ENCODE data around the gene TMEM269. TPM values are rescaled to one million over a fixed set of nuclear protein-coding genes. Genes with fewer than 3 reads are reported as not detected.

TMEM269 gene
- total RNA-seq, 1 donor = under 0.01 TPM

GRCh38 chr1:42820813-42821212 is 36.0 kb downstream of the TMEM269 start:
- TF ChIP-seq CTCF (IDR thresholded peaks at IDR 0.05; ENCODE audit: extremely low read depth, low read depth, low read length) = no peak
- Histone ChIP-seq H3K9me3 (ENCODE audit: low read depth, low read length) (no peaks in the 10 kb centered on the region), H3K4me3 (ENCODE audit: insufficient read depth, low read length) (no peak overlapping the region)

DNA sequence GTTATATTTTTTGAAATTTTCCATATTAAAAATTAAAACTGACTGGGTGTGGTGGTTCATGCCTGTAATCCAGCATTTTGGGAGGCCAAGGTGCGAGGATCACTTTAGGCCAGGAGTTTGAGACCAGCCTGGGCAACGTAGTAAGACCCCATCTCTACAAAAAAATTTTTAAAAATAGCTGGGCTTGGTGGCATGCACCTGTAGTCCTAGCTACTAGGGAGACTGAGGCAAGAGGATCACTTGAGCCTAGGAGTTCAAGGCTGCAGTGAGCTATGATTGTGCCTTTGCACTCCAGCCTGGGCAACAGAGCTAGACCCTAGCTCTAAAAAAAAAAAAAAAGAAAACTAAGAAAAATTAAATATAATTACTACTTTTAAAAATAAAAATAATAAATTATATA is 36.9 kb downstream of the TMEM269 start:
- H3K4me3 ChIP-seq (ENCODE audit: insufficient read depth, low read length) = no peak overlapping the region
- no peak for DNase-seq (ENCODE audit: insufficient read length, low spot score, missing footprints)
- H3K27ac ChIP-seq (ENCODE audit: low read depth, low read length) = no peak overlapping the region
- no peaks in the 10 kb centered on the region for H3K27me3 ChIP-seq (ENCODE audit: insufficient read depth, low read length)
- no peaks in the 10 kb centered on the region for H4K20me1 ChIP-seq (ENCODE audit: insufficient read depth, low read length)
- H3K36me3 ChIP-seq (ENCODE audit: insufficient read depth, low read length) = no peaks in the 10 kb centered on the region
- peaks cover 18% of the 10 kb centered on the region for H3K79me2 ChIP-seq (ENCODE audit: insufficient read depth, low read length)
- H3K4me1 ChIP-seq (ENCODE audit: insufficient read depth, low read length) = peaks cover 11% of the 10 kb centered on the region
- no peak for TF ChIP-seq CTCF (IDR thresholded peaks at IDR 0.05; ENCODE audit: extremely low read depth, low read depth, low read length)
- H2AFZ ChIP-seq (ENCODE audit: low read length) = no peak overlapping the region
- H3K4me2 ChIP-seq (ENCODE audit: insufficient read depth, low read length) = no peak overlapping the region
- H3K9me3 ChIP-seq (ENCODE audit: low read depth, low read length) = no peaks in the 10 kb centered on the region

More at GRCh38 chr1:42820813-42821212, 36.0 kb downstream of the TMEM269 start:
- DNase-seq (ENCODE audit: insufficient read length, low spot score, missing footprints) = no peak
- Histone ChIP-seq H3K27ac (ENCODE audit: low read depth, low read length) (no peak overlapping the region), H3K4me2 (ENCODE audit: insufficient read depth, low read length) (no peak overlapping the region), H3K27me3 (ENCODE audit: insufficient read depth, low read length) (no peaks in the 10 kb centered on the region), H3K79me2 (ENCODE audit: insufficient read depth, low read length) (peaks cover 18% of the 10 kb centered on the region), H3K4me1 (ENCODE audit: insufficient read depth, low read length) (peaks cover 20% of the 10 kb centered on the region), H3K36me3 (ENCODE audit: insufficient read depth, low read length) (no peaks in the 10 kb centered on the region), H2AFZ (ENCODE audit: low read length) (no peak overlapping the region), H4K20me1 (ENCODE audit: insufficient read depth, low read length) (no peaks in the 10 kb centered on the region)

- Histone ChIP-seq H3K4me2 (ENCODE audit: insufficient read depth, low read length) (no peak overlapping the region), H3K4me3 (ENCODE audit: insufficient read depth, low read length) (no peak overlapping the region), H3K79me2 (ENCODE audit: insufficient read depth, low read length) (peaks cover 14% of the 10 kb centered on the region), H3K9me3 (ENCODE audit: low read depth, low read length) (no peaks in the 10 kb centered on the region), H3K4me1 (ENCODE audit: insufficient read depth, low read length) (peaks cover 5% of the 10 kb centered on the region), H2AFZ (ENCODE audit: low read length) (no peak overlapping the region), H4K20me1 (ENCODE audit: insufficient read depth, low read length) (no peaks in the 10 kb centered on the region), H3K36me3 (ENCODE audit: insufficient read depth, low read length) (peaks cover 4% of the 10 kb centered on the region), H3K27ac (ENCODE audit: low read depth, low read length) (no peak overlapping the region), H3K27me3 (ENCODE audit: insufficient read depth, low read length) (no peaks in the 10 kb centered on the region)
- no peak for DNase-seq (ENCODE audit: insufficient read length, low spot score, missing footprints)
- no peak for TF ChIP-seq CTCF (IDR thresholded peaks at IDR 0.05; ENCODE audit: extremely low read depth, low read depth, low read length)
These were observed 38.1 kb downstream of the TMEM269 start for GRCh38 chr1:42822800-42823392.

DNA sequence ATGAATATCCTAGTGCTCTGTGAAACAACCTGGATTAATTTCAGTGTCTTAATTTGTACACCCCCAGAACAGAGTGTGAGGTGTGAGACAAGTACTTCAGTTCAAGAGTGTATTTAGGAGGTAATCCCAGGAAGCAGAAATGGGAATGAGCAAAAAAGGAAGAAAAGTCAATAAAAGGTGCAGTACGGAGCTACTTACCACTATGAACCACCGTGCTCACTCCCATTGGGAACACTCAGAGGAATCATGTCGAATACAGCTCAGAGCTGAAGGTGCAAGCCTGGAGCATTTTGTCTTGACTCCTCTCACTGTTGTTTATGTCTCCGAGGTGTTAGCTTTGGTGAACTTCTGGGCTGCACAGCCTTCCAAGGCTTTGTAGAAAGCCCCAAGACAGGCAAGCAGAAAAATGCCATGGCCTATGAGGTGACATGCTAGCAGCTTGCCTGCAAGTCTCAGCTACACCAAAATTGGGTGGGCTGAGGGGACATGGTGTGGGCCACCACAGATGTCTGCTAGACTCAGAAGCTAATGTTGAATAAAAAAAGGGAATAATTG is 39.8 kb downstream of the TMEM269 start:
- peaks cover 6% of the 10 kb centered on the region for H3K36me3 ChIP-seq (ENCODE audit: insufficient read depth, low read length)
- TF ChIP-seq CTCF (IDR thresholded peaks at IDR 0.05; ENCODE audit: extremely low read depth, low read depth, low read length) = no peak
- DNase-seq (ENCODE audit: insufficient read length, low spot score, missing footprints) = no peak
- H3K79me2 ChIP-seq (ENCODE audit: insufficient read depth, low read length) = peaks cover 6% of the 10 kb centered on the region
- H3K4me2 ChIP-seq (ENCODE audit: insufficient read depth, low read length) = no peak overlapping the region
- H3K27me3 ChIP-seq (ENCODE audit: insufficient read depth, low read length) = no peaks in the 10 kb centered on the region
- H3K4me1 ChIP-seq (ENCODE audit: insufficient read depth, low read length) = peaks cover 3% of the 10 kb centered on the region
- no peaks in the 10 kb centered on the region for H4K20me1 ChIP-seq (ENCODE audit: insufficient read depth, low read length)
- no peak overlapping the region for H3K4me3 ChIP-seq (ENCODE audit: insufficient read depth, low read length)
- H2AFZ ChIP-seq (ENCODE audit: low read length) = no peak overlapping the region
- no peaks in the 10 kb centered on the region for H3K9me3 ChIP-seq (ENCODE audit: low read depth, low read length)
- no peak overlapping the region for H3K27ac ChIP-seq (ENCODE audit: low read depth, low read length)
